Activated T-helper 17 cell treated with anti-CD3 and anti-CD28 coated beads, Interleukin-2, amount 50 U/mL, for 72 hours (primary cell): ENCODE results near the gene ELMO2. TPM values are rescaled to one million over a fixed set of nuclear protein-coding genes. Genes with fewer than 3 reads are reported as not detected.

Source experiments
- ATAC-seq: fragments of 150-1000 bp; cut with Tn5 transposase; replicated peaks from 2 replicates; pipeline ENCODE4 v1.10.0; 2021; ENCODE audit warnings: mild to moderate bottlenecking, moderate library complexity
- H3K27ac Mint-ChIP-seq: one replicate; pipeline ENCODE4 v1.8.0; 2022; ENCODE audit warnings: mixed read lengths
- H3K27me3 Mint-ChIP-seq: one replicate; pipeline ENCODE4 v1.8.0; 2022; ENCODE audit warnings: mixed read lengths
- H3K36me3 Mint-ChIP-seq: one replicate; pipeline ENCODE4 v1.8.0; 2022; ENCODE audit warnings: low read depth, mild to moderate bottlenecking, mixed read lengths
- H3K4me1 Mint-ChIP-seq: one replicate; pipeline ENCODE4 v1.8.0; 2022; ENCODE audit warnings: mixed read lengths
- H3K4me3 Mint-ChIP-seq: one replicate; pipeline ENCODE4 v1.8.0; 2022; ENCODE audit warnings: mild to moderate bottlenecking, mixed read lengths
- H3K9me3 Mint-ChIP-seq: one replicate; pipeline ENCODE4 v1.8.0; 2022; ENCODE audit warnings: mixed read lengths
- total RNA-seq, 2 donors: library from RNA; stranded (reverse); gene quantifications; one replicate each; pipeline ENCODE4 v1.2.3, GENCODE V29; 2022

Gene ELMO2
- total RNA-seq, 2 donors from 2014 or later = 54.6 to 57.2 TPM

- peak; percentile 58 for ATAC-seq
- Mint-ChIP-seq H3K4me1 (peaks cover 33% of the 10 kb centered on the region), H3K27ac (peak overlapping the region; percentile 83), H3K9me3 (no peaks in the 10 kb centered on the region), H3K27me3 (no peaks in the 10 kb centered on the region), H3K36me3 (peaks cover 88% of the 10 kb centered on the region), H3K4me3 (peak overlapping the region; percentile 0)
These were observed 38.2 kb downstream of the ELMO2 start for GRCh38 chr20:46367967-46368901.

DNA sequence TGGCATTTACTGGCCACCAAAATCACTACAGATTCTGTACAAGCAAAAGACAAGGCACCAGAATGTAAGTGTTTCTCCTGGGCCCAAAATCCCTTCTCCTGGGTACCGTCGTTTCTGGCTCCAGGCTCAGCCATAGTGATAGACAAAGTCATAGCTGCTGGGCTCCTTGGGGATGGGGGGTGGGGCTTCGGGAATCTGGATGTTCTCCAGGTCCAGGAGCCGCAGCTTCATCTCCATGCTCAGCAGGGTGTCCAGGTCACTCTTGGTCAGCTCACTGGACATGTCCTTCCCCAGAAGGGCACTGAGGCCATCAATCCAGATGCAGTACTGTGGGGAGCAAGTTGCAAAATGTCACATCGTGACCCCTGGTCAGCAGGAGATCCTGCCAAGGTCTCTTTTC, 39.2 kb downstream of the ELMO2 start:
- Mint-ChIP-seq H3K36me3 (peaks cover 87% of the 10 kb centered on the region), H3K27ac (peak overlapping the region; percentile 83), H3K9me3 (no peaks in the 10 kb centered on the region), H3K4me3 (no peak overlapping the region), H3K27me3 (no peaks in the 10 kb centered on the region), H3K4me1 (peaks cover 42% of the 10 kb centered on the region)
- no peak for ATAC-seq

DNA sequence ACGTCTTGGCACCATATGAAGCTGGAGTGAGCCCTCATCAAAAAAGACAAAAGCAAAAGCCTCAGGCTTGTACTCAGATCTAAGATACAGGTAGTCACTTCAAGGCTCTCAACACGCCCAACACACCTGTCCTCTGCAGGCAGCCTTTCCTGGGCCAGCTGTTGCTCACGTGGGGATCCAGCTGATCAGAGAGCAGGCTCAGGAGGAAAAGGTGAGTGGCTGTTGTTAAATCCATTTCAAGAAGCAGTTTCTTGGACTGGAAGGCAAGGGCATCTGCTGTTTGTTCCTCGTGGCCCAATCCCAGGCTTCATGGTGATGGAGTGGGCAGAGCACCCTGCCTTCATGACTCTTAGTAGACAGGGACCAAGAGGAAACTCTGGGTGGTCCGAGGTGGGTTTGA, 39.6 kb downstream of the ELMO2 start:
- Mint-ChIP-seq H3K4me1 (peaks cover 46% of the 10 kb centered on the region), H3K9me3 (no peaks in the 10 kb centered on the region), H3K27me3 (no peaks in the 10 kb centered on the region), H3K36me3 (peaks cover 86% of the 10 kb centered on the region), H3K4me3 (no peak overlapping the region), H3K27ac (no peak overlapping the region)
- no peak for ATAC-seq

DNA sequence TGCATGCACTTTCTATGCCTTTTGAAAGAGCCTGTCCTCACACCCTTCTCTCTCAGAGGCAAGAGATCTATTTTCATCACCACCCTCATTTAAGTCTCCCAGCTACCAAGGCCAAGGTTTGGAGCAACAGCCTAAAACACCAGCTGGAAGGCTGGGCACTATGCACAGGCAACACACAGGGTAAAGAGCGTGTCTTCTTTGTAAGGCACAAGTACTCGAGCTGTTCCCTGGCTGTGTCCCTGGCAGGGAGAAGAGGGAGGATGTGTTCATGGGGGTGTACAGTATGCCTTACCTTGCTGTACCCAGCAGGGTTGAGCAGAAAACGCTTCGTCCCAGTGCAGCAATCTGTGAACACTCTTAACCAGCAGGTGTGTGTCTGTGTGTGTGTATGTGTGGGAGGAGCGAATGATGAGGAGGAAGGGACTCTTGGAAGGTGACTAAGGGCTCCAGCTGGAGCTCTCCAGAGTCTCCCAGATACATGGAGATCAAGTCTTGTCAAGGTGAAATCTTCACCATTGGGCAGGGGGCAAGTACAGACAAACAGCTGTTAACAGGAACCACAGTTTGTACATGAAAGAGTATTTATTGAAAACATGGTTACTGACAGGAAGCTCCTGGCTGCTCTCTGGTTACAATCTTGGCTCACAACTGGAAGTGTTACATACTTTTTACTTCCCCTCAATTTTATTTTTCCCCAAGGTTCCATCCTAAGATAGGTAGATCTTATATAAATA, 40.8 kb downstream of the ELMO2 start:
- Mint-ChIP-seq H3K36me3 (peaks cover 86% of the 10 kb centered on the region), H3K4me3 (peak overlapping the region; percentile 81)

GRCh38 chr20:46364670-46365486, 41.5 kb downstream of the ELMO2 start:
- Mint-ChIP-seq H3K4me1 (peaks cover 57% of the 10 kb centered on the region), H3K4me3 (peak overlapping the region; percentile 81), H3K9me3 (no peaks in the 10 kb centered on the region), H3K27me3 (no peaks in the 10 kb centered on the region), H3K36me3 (peaks cover 78% of the 10 kb centered on the region), H3K27ac (peak overlapping the region; percentile 77)
- ATAC-seq = no peak

More for the DNA sequence above, 40.8 kb downstream of the ELMO2 start:
- Mint-ChIP-seq H3K4me1 (peaks cover 56% of the 10 kb centered on the region), H3K9me3 (no peaks in the 10 kb centered on the region), H3K27me3 (no peaks in the 10 kb centered on the region), H3K27ac (peak overlapping the region; percentile 80)
- ATAC-seq = no peak

- Mint-ChIP-seq H3K36me3 (peaks cover 74% of the 10 kb centered on the region), H3K4me3 (peak overlapping the region; percentile 81), H3K9me3 (no peaks in the 10 kb centered on the region), H3K27ac (peak overlapping the region; percentile 77), H3K4me1 (peaks cover 59% of the 10 kb centered on the region), H3K27me3 (no peaks in the 10 kb centered on the region)
- peak; percentile 79 for ATAC-seq
These were observed 42.3 kb downstream of the ELMO2 start for GRCh38 chr20:46363874-46364669.

DNA sequence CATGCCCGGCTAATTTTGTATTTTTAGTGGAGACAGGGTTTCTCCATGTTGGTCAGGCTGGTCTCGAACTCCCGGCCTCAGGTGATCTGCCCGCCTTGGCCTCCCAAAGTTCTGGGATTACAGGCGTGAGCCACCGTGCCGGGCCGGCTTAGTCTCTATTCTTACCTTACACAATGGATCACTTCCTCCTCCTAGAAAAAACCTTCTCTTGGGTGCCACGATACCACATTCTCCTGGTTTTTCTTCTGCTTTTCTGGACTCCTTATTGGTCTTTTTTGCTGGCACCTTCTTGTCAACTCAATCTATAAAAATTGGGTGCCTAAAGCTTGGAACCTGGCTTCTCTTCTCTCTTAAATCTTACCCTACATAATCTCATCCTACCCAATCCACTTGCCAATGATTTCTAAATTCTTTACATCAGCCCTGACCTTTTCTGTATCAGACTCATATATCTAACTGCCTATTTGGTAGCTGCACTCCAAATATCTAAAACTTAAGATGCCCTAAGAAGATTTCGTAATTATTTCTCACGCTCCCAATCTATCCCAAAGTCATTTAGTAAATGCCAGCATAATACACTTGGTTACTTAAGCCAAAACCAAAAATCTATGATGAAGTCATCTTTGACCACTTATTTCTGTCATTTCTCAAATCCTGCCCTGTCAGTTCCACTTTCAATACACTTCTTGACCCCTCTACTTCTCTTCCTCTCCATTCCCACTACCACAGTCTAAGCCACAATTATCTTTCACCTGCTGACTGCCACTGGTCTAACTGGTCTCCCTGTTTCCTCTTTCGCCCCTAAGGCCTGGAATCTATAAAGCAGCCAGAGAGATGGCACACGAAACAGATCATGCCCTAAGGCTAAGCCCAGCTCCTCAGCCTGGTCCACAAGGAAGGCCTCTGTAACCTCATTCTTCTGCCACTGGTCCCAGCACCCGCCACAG, 43.2 kb downstream of the ELMO2 start:
- H3K27ac Mint-ChIP-seq = peak overlapping the region; percentile 55
- ATAC-seq = peak; percentile 32
- no peaks in the 10 kb centered on the region for H3K9me3 Mint-ChIP-seq
- peak overlapping the region; percentile 81 for H3K4me3 Mint-ChIP-seq
- peaks cover 74% of the 10 kb centered on the region for H3K36me3 Mint-ChIP-seq
- no peaks in the 10 kb centered on the region for H3K27me3 Mint-ChIP-seq
- peaks cover 52% of the 10 kb centered on the region for H3K4me1 Mint-ChIP-seq

DNA sequence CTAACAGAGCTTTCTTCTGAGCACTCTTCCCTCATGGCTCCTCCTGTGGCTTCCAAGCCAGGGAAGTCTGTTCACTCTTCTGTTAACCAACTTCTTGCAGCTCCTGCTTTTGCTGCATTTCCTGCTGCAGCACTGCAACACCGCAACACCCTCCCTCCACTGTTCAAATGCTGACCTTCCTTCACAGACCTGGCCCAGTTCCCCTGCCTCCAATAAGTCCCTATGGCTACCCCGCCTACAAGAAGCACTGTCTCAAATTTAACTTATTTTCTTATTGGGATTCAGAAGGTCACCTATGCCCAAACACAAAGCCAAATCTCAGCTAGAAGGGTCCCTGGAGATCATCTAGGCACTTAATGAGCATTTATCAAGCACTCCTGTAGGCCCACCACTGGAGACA, 44.6 kb downstream of the ELMO2 start:
- Mint-ChIP-seq H3K9me3 (no peaks in the 10 kb centered on the region), H3K36me3 (peaks cover 69% of the 10 kb centered on the region)
- no peak for ATAC-seq

DNA sequence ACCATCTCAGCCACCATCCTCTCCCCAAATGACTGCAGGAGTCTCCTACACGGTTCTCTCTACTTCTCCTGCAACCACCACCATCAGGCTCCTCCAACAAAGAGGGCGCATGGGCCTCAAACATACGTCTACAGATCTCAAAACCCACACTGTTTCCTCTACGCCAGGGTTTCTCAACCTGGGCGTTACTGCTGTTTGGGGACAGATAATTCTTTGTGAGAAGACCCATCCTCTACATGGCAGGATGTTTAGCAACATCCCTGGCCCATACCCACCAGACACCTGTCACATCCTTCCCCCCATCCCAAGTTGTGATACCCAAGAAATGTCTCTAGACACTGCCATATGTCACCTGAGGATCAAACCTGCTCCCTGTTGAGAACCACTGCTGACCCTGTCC, 45.0 kb downstream of the ELMO2 start:
- H3K36me3 Mint-ChIP-seq = peaks cover 65% of the 10 kb centered on the region
- H3K4me1 Mint-ChIP-seq = peaks cover 49% of the 10 kb centered on the region
- peak overlapping the region; percentile 55 for H3K27ac Mint-ChIP-seq
- no peaks in the 10 kb centered on the region for H3K9me3 Mint-ChIP-seq
- peak overlapping the region; percentile 81 for H3K4me3 Mint-ChIP-seq
- ATAC-seq = peak; percentile 16
- no peaks in the 10 kb centered on the region for H3K27me3 Mint-ChIP-seq

More for the DNA sequence above, 44.6 kb downstream of the ELMO2 start:
- H3K27ac Mint-ChIP-seq = peak overlapping the region; percentile 55
- peak overlapping the region; percentile 81 for H3K4me3 Mint-ChIP-seq
- H3K27me3 Mint-ChIP-seq = no peaks in the 10 kb centered on the region
- peaks cover 49% of the 10 kb centered on the region for H3K4me1 Mint-ChIP-seq

DNA sequence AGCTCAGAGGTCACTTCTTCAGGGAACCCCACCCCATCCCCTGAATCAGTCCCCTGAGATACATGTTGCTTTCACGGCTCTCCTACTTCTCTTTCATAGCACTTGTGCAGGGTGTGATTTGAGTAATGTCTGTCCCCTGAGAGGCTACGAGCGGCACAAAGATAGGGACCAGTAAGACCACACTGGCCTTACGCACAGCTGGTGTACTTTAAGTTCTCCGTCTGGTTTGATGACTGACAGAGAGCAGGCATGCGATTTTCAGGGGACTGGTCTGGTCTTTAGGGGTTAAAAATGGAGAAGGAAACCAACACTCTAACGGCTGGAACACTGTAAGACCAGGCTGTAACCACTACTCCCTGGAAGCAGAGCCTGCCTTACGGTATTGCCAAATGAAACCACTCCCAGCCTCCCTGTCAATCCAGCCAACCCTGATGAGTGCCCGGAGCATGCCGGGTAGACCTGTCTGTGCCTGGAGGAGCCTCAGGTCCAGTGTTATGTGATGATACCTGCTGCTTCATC, 47.1 kb downstream of the ELMO2 start:
- no peak for ATAC-seq
- H3K4me1 Mint-ChIP-seq = peaks cover 42% of the 10 kb centered on the region
- H3K9me3 Mint-ChIP-seq = no peaks in the 10 kb centered on the region
- H3K36me3 Mint-ChIP-seq = peaks cover 66% of the 10 kb centered on the region
- H3K4me3 Mint-ChIP-seq = no peak overlapping the region
- H3K27ac Mint-ChIP-seq = peak overlapping the region; percentile 72
- H3K27me3 Mint-ChIP-seq = no peaks in the 10 kb centered on the region

DNA sequence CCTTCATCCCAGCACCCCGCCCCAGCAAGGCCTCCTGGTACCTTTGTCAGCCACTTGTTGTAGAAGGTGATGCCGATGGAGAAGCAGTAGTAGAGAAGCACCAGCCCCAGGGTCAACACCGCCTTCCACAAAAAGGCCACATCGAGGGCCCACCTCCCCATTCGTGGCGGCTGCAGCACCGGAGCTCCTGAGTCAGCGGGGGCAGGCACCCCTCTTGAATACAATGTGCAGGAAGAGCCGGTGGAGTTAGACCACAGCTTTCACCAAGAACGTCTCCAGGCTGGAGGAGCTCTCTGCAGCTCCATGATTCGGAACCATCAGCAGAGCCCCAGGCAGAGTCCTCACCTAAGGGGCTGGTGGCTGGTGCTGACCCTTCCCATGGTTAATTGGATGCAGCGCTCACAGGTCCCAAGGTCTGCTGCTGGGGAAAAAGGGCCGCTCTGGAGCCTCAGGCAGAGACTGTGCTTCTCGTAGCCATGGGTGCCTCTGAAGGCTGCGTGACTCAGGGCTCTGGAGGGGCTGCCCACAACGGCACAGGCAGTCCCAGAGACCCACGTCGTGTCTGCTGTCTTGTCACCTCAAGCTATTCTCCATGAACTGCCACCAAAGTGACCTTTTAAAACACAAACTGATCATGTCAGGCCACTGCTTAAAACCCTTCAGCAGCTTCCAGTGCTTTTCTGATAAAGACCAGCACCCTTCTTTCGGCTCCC, 47.9 kb downstream of the ELMO2 start:
- Mint-ChIP-seq H3K9me3 (no peaks in the 10 kb centered on the region), H3K27me3 (no peaks in the 10 kb centered on the region), H3K4me1 (peaks cover 40% of the 10 kb centered on the region), H3K36me3 (peaks cover 69% of the 10 kb centered on the region), H3K4me3 (no peak overlapping the region), H3K27ac (peak overlapping the region; percentile 72)
- ATAC-seq = no peak

DNA sequence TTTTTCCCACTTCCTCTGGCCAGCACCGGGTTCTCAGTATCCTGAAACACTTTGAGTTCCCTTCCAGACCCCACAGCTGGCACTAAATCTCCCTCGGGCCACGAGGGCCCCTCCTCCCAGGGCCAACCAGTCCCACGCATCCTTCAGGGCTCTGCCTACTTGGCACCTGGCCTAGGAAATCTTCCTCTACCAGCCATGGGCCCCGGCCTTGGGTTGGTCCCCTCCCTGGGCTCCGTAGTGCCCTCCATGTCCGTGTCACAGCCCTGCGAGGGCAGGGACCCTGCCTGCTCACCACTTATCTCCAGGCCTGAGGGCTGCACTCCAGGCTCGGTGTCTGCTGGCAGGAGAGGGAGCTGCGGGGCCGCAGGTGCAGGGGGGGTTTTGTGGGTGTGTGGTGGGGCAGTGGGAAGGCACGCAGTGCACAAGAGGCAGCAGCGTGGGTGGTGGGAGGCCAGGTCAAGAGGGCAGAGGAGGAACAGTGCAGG, 49.3 kb downstream of the ELMO2 start:
- no peak for ATAC-seq

More for the DNA sequence above, 49.3 kb downstream of the ELMO2 start:
- H3K27ac Mint-ChIP-seq = peak overlapping the region; percentile 70
- H3K36me3 Mint-ChIP-seq = peaks cover 65% of the 10 kb centered on the region
- no peaks in the 10 kb centered on the region for H3K9me3 Mint-ChIP-seq
- H3K4me1 Mint-ChIP-seq = peaks cover 27% of the 10 kb centered on the region
- H3K27me3 Mint-ChIP-seq = no peaks in the 10 kb centered on the region
- no peak overlapping the region for H3K4me3 Mint-ChIP-seq
